Natural killer cell (primary cell): Measurements from ENCODE around the gene PLCB4. TPM values are rescaled to one million over a fixed set of nuclear protein-coding genes. Genes with fewer than 3 reads are reported as not detected.

Source experiments
- ATAC-seq, 3 donors: fragments of 150-1000 bp in 2 of 3; fragments of 200-7000 bp in 1 of 3; cut with Tn5 transposase; 1 replicate in 1 of 3; 2 replicates in 2 of 3; pipeline ENCODE4 v1.10.0; 2021; ENCODE audit warnings: mild to moderate bottlenecking in 2 of 3, moderate library complexity in 2 of 3
- DNase-seq, 2 donors: peaks; one replicate each; pipeline versions ENCODE4 v3.0.0 to v3.0.0-alpha.2; 2013 to 2021; ENCODE audit warnings: mixed read lengths in 1 of 2
- H3K27ac ChIP-seq: one replicate; pipeline ENCODE4 v1.5.1; 2013; ENCODE audit warnings: mild to moderate bottlenecking, low read length
- H3K27me3 ChIP-seq: one replicate; pipeline ENCODE4 v1.6.1; 2013; ENCODE audit warnings: low read length; ENCODE audit not compliant: control insufficient read depth, insufficient read depth
- H3K36me3 ChIP-seq: one replicate; pipeline ENCODE4 v1.6.1; 2013; ENCODE audit warnings: low read length; ENCODE audit not compliant: control insufficient read depth, insufficient read depth
- H3K4me1 ChIP-seq: one replicate; pipeline ENCODE4 v1.6.1; 2013; ENCODE audit warnings: low read length; ENCODE audit not compliant: control insufficient read depth, insufficient read depth
- H3K4me3 ChIP-seq: one replicate; pipeline ENCODE4 v1.5.1; 2013; ENCODE audit warnings: low read length
- H3K9me3 ChIP-seq: one replicate; pipeline ENCODE4 v1.6.1; 2013; ENCODE audit warnings: low read length; ENCODE audit not compliant: control insufficient read depth, insufficient read depth
- H3K27ac Mint-ChIP-seq, 2 donors: one replicate each; pipeline ENCODE4 v1.8.0; 2022; ENCODE audit warnings: mild to moderate bottlenecking in 2 of 2, mixed read lengths in 2 of 2, moderate library complexity in 1 of 2
- H3K27me3 Mint-ChIP-seq, 2 donors: one replicate each; pipeline ENCODE4 v1.8.0; 2022; ENCODE audit warnings: low read depth in 2 of 2, mixed read lengths in 2 of 2
- H3K36me3 Mint-ChIP-seq: one replicate; pipeline ENCODE4 v1.8.0; 2022; ENCODE audit warnings: mixed read lengths
- H3K4me1 Mint-ChIP-seq, 2 donors: one replicate each; pipeline ENCODE4 v1.8.0; 2022; ENCODE audit warnings: mixed read lengths in 2 of 2
- H3K4me3 Mint-ChIP-seq: one replicate; pipeline ENCODE4 v1.8.0; 2022; ENCODE audit warnings: mild to moderate bottlenecking, moderate library complexity, mixed read lengths
- H3K9me3 Mint-ChIP-seq, 2 donors: one replicate each; pipeline ENCODE4 v1.8.0; 2022; ENCODE audit warnings: mixed read lengths in 2 of 2
- WGBS: methylation state at CpG from one replicate; pipeline ENCODE4 v1.1.7; 2013; ENCODE audit warnings: missing lambda C conversion rate; ENCODE audit not compliant: insufficient coverage; 5-methylcytosine and 5-hydroxymethylcytosine counted together
- intact Hi-C: fragments of 100-400 bp; cut with micrococcal nuclease; formaldehyde crosslinking; loops from one replicate; pipeline ENCODE4 v1.14.2; 2022
- total RNA-seq, 4 donors: library from RNA; stranded (reverse); fragments of 120-200 nt in 1 of 4; gene quantifications; one replicate each; pipeline versions ENCODE4 v1.2.3 to v1.2.4, GENCODE V29; 2013 to 2022
- TF ChIP-seq, protein P1 (sequence below): fragments of 200-600 bp; IDR thresholded peaks from one replicate; pipeline ENCODE4 v1.8.0; 2022; ENCODE audit warnings: antibody characterized with exemption

The PLCB4 gene
- total RNA-seq, 3 donors from 2014 or later (not counting 1 experiment from before 2014, with no cell fraction given): 0.05 to 0.40 TPM; not detected in 1

DNA sequence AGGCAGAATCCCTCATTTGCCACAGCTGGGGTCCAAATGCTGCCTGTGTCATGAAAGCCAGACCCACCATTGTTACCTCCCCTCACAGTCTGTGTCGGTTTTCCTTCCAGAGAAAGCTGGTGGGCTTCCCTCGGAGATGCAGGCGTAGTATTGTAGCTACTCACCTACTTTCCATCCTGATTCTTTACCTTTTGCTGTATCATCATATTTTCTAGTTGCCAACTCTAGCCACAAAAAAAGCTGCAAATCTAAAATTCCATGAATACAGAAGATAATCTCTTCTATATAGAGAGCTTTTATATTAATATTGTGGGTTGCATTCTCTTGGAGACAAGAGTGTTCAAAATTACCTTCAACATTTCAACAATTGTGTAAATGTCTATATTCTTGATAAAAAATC, 347.5 kb downstream of the PLCB4 start:
- H3K27me3 Mint-ChIP-seq: no peaks in the 10 kb centered on the region
- DNase-seq (no peak), ATAC-seq (no peak)
- H3K4me3 Mint-ChIP-seq: no peak overlapping the region
- 94% methylated on average over 3 of the region's 3 CpGs for WGBS
- H3K36me3 Mint-ChIP-seq: no peaks in the 10 kb centered on the region
- no peaks in the 10 kb centered on the region for H3K4me1 Mint-ChIP-seq
- H3K9me3 Mint-ChIP-seq: no peaks in the 10 kb centered on the region
- Histone ChIP-seq H3K36me3 (no peaks in the 10 kb centered on the region), H3K27ac (no peak overlapping the region), H3K27me3 (no peaks in the 10 kb centered on the region), H3K4me1 (no peaks in the 10 kb centered on the region), H3K9me3 (peaks cover under 1% of the 10 kb centered on the region), H3K4me3 (no peak overlapping the region)
- intact Hi-C loops: no loop called here
- H3K27ac Mint-ChIP-seq: no peak overlapping the region
- TF ChIP-seq, protein P1, sequence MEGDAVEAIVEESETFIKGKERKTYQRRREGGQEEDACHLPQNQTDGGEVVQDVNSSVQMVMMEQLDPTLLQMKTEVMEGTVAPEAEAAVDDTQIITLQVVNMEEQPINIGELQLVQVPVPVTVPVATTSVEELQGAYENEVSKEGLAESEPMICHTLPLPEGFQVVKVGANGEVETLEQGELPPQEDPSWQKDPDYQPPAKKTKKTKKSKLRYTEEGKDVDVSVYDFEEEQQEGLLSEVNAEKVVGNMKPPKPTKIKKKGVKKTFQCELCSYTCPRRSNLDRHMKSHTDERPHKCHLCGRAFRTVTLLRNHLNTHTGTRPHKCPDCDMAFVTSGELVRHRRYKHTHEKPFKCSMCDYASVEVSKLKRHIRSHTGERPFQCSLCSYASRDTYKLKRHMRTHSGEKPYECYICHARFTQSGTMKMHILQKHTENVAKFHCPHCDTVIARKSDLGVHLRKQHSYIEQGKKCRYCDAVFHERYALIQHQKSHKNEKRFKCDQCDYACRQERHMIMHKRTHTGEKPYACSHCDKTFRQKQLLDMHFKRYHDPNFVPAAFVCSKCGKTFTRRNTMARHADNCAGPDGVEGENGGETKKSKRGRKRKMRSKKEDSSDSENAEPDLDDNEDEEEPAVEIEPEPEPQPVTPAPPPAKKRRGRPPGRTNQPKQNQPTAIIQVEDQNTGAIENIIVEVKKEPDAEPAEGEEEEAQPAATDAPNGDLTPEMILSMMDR: no peak

DNA sequence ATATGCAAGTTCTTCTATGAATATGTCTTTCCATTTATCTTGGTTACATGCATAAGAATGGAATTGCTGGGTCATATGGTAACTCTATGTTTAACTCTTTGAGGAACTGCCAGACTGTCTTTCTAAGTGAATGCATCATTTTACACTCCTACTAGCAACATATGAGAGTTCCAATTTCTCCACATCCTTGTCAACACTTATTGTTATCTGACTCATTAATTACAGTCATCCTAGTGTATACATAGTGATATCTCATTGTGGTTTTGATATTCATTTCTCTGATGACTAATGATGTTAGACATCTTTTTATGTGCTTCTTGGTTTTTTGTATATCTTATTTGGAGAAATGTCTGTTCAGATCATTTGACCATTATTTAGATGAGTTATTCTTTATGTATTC, 348.8 kb downstream of the PLCB4 start:
- no peaks in the 10 kb centered on the region for H3K4me1 Mint-ChIP-seq
- H3K27ac Mint-ChIP-seq: no peak overlapping the region
- ATAC-seq: no peak
- no peak overlapping the region for H3K27ac ChIP-seq
- H3K36me3 ChIP-seq: no peaks in the 10 kb centered on the region
- H3K9me3 ChIP-seq: peaks cover 2% of the 10 kb centered on the region
- intact Hi-C loops: no loop called here
- H3K27me3 ChIP-seq: no peaks in the 10 kb centered on the region
- H3K36me3 Mint-ChIP-seq: no peaks in the 10 kb centered on the region
- no peak overlapping the region for H3K4me3 ChIP-seq
- no peak for DNase-seq
- no peak overlapping the region for H3K4me3 Mint-ChIP-seq
- H3K4me1 ChIP-seq: no peaks in the 10 kb centered on the region
- H3K27me3 Mint-ChIP-seq: peaks cover 1 to 5% of the 10 kb centered on the region in 2 donors
- no peaks in the 10 kb centered on the region for H3K9me3 Mint-ChIP-seq
- TF ChIP-seq, protein P1: no peak

DNA sequence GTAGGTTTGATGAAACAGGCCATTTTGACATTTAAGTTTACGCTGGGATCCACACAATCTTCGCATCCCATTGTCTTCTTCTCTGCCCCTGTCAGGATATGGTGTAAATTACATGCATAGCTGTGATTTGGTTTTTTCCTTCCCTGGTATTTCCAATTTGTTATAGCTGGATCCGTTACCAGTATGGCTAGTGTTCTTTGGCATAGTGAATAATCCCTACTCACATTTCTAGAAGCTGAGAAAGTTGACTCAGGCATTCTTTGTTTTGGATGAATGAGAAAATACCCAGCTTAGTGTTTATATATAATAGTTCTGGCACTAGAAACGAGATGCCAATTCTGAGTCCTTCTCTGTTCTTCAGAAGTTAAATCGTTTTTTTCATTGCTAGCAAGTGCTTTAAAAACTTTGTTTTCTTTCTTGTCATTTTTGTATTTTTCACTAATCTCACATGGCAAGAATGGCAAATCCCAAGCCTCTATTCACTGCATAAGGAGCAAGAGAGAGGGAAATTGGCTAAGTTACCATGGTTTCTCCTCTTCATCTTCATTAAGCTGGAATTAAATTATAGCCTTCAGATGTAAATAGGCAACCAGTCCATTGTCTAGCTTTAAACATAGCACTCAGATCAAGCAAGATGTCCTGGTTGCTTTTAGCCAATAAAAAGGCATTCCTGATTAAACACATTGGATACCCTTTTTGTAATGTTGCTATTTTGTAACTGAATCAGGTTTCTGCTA, 353.6 kb downstream of the PLCB4 start:
- Mint-ChIP-seq H3K36me3 (no peaks in the 10 kb centered on the region), H3K4me3 (no peak overlapping the region), H3K27ac (no peak overlapping the region), H3K9me3 (no peaks in the 10 kb centered on the region), H3K4me1 (no peaks in the 10 kb centered on the region), H3K27me3 (peaks cover 5% of the 10 kb centered on the region in 2 donors)
- DNase-seq: no peak
- H3K9me3 ChIP-seq: peaks cover 2% of the 10 kb centered on the region
- TF ChIP-seq, protein P1: no peak
- intact Hi-C loops: no loop called here
- 60% methylated on average over 4 of the region's 5 CpGs for WGBS
- no peaks in the 10 kb centered on the region for H3K36me3 ChIP-seq
- no peaks in the 10 kb centered on the region for H3K27me3 ChIP-seq
- H3K4me3 ChIP-seq: no peak overlapping the region
- no peak for ATAC-seq
- H3K4me1 ChIP-seq: no peaks in the 10 kb centered on the region
- no peak overlapping the region for H3K27ac ChIP-seq

DNA sequence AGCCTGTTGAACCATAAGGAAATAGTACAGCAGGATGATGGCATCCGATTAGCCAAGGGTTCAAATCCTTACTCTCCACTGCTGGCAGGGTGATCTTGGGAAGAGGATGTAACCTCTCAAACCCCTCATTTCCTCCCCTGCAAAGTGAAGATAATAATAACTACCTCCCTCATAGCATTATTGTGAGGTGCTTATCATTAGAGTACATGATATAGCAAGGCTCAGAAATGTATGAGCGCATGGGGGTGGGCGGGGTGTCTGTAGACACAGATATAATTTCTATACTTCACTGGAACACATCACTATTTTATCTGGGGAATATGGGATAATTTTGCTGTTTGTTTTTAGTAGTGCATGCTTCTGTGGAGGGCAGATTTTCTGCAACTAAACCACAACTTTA, 355.7 kb downstream of the PLCB4 start:
- no peaks in the 10 kb centered on the region for H3K4me1 ChIP-seq
- TF ChIP-seq, protein P1: no peak
- Mint-ChIP-seq H3K36me3 (no peaks in the 10 kb centered on the region), H3K4me1 (no peaks in the 10 kb centered on the region), H3K9me3 (no peaks in the 10 kb centered on the region), H3K4me3 (no peak overlapping the region), H3K27me3 (peaks cover 5% of the 10 kb centered on the region in 2 donors), H3K27ac (no peak overlapping the region)
- H3K4me3 ChIP-seq: no peak overlapping the region
- peaks cover 2% of the 10 kb centered on the region for H3K9me3 ChIP-seq
- no CpG with 5 or more reads among the region's 3 CpGs for WGBS
- no peak overlapping the region for H3K27ac ChIP-seq
- DNase-seq (no peak), ATAC-seq (no peak)
- intact Hi-C loops: no loop called here
- H3K27me3 ChIP-seq: no peaks in the 10 kb centered on the region
- no peaks in the 10 kb centered on the region for H3K36me3 ChIP-seq
